Fibroblast of pulmonary artery (primary cell): ENCODE measurements around the gene APOBEC3G.

Source experiments
- DNase-seq: peaks from one replicate; pipeline ENCODE4 v3.0.0-alpha.2; 2010; ENCODE audit warnings: low read depth
- H3K4me3 ChIP-seq: replicated peaks from 2 replicates; pipeline ENCODE4 v1.5.1; 2011; ENCODE audit warnings: low read depth, mild to moderate bottlenecking, control low read depth, low read length, moderate library complexity
- CTCF ChIP-seq: IDR thresholded peaks from 2 replicates; pipeline ENCODE4 v1.5.1; 2011; ENCODE audit warnings: mild to moderate bottlenecking, control low read depth, low read length, inconsistent platforms; ENCODE audit errors: missing control alignments

Gene APOBEC3G

GRCh38 chr22:39129081-39129480, 52.0 kb downstream of the APOBEC3G start:
- no peak for TF ChIP-seq CTCF
- no peak for DNase-seq
- no peak overlapping the region for H3K4me3 ChIP-seq

GRCh38 chr22:39129746-39130145, 52.7 kb downstream of the APOBEC3G start:
- DNase-seq: no peak
- no peak for TF ChIP-seq CTCF
- no peak overlapping the region for H3K4me3 ChIP-seq

GRCh38 chr22:39130152-39130704, 53.2 kb downstream of the APOBEC3G start:
- no peak for DNase-seq
- TF ChIP-seq CTCF: no peak
- H3K4me3 ChIP-seq: no peak overlapping the region

GRCh38 chr22:39130892-39131855, 54.1 kb downstream of the APOBEC3G start:
- DNase-seq: no peak
- no peak for TF ChIP-seq CTCF
- H3K4me3 ChIP-seq: no peak overlapping the region

- DNase-seq: no peak
- no peak overlapping the region for H3K4me3 ChIP-seq
- TF ChIP-seq CTCF: no peak
These were observed 55.2 kb downstream of the APOBEC3G start for GRCh38 chr22:39132281-39132680.

GRCh38 chr22:39132871-39133524, 55.9 kb downstream of the APOBEC3G start:
- DNase-seq: no peak
- no peak overlapping the region for H3K4me3 ChIP-seq
- TF ChIP-seq CTCF: no peak
